HepG2 (cell line): Measurements from ENCODE around the gene DMRTB1. TPM values are rescaled to one million over a fixed set of nuclear protein-coding genes. Genes with fewer than 3 reads are reported as not detected.

ENCODE experiments used
- ATAC-seq: fragments of 200-7000 bp; cut with Tn5 transposase; 3 replicates; pipeline ENCODE4 v1.9.1; 2020; ENCODE audit warnings: mild to moderate bottlenecking, moderate library complexity
- BruUV-seq: library from RNA; stranded (reverse); fragments of 400-500 nt; replicated peaks from 2 replicates; lab custom pipeline; 2021; lab: Mats Ljungman, UMichigan
- CTCF ChIA-PET: fragments of 300-600 bp; formaldehyde crosslinking; extraction: SDS; loops from one replicate; lab custom pipeline; 2021; ENCODE audit warnings: low total read pairs, inconsistent platforms, low intra/inter-chr PET ratio; lab: Yijun Ruan, JAX
- POLR2A ChIA-PET: fragments of 350-600 bp; sonication (Branson Sonifier 250); formaldehyde crosslinking; loops from one replicate; lab custom pipeline; 2020; ENCODE audit warnings: antibody characterized with exemption, inconsistent platforms; lab: Yijun Ruan, JAX
- DNase-seq: peaks from one replicate; pipeline ENCODE4 v3.0.0-alpha.2; 2015; ENCODE audit warnings: low spot score
- FAIRE-seq: peaks from 3 replicates; lab custom pipeline; 2011; peaks lifted over from hg19 to GRCh38; lab: Jason Lieb, UNC
- H2AFZ ChIP-seq: one replicate; pipeline ENCODE4 v1.6.1; 2011; ENCODE audit warnings: low read length, inconsistent platforms
- H3K27ac ChIP-seq: fragments of 300-600 bp; 3 replicates; pipeline ENCODE4 v1.8.0; 2011; ENCODE audit warnings: mixed run types, mild to moderate bottlenecking, mixed read lengths, low read length, inconsistent platforms; ENCODE audit not compliant: insufficient read depth; ENCODE audit errors: extremely low read length
- H3K27me3 ChIP-seq, 2 experiments: fragments of 200-600 bp in 1 of 2; 2 replicates in 1 of 2; 3 replicates in 1 of 2; pipeline versions ENCODE4 v1.6.0 to v1.8.0; 2011; ENCODE audit warnings: low read length in 2 of 2, mild to moderate bottlenecking in 2 of 2, moderate library complexity in 2 of 2, inconsistent platforms in 1 of 2; ENCODE audit not compliant: insufficient read depth in 2 of 2, control insufficient read depth in 1 of 2
- H3K36me3 ChIP-seq, 2 experiments: fragments of 200-600 bp in 1 of 2; replicated peaks in 1 of 2; 2 replicates in 1 of 2; 3 replicates in 1 of 2; pipeline versions ENCODE4 v1.5.1 to v1.8.0; 2011; ENCODE audit warnings: low read length in 2 of 2, inconsistent platforms in 1 of 2; ENCODE audit not compliant: insufficient read depth in 2 of 2, control insufficient read depth in 1 of 2
- H3K4me1 ChIP-seq: 2 replicates; pipeline ENCODE4 v1.5.1; 2012; ENCODE audit warnings: low read length, inconsistent platforms; ENCODE audit not compliant: insufficient read depth
- H3K4me2 ChIP-seq: 2 replicates; pipeline ENCODE4 v1.6.0; 2011; ENCODE audit warnings: low read depth, low read length, inconsistent platforms
- H3K4me3 ChIP-seq, 3 experiments: fragments of 200-600 bp in 1 of 3; sonication (generic), shearing (Covaris generic) in 1 of 3; replicated peaks in 1 of 3; 2 replicates each; pipeline ENCODE4 v1.5.1; 2011 to 2016; ENCODE audit warnings: low read length in 3 of 3, inconsistent platforms in 2 of 3, low read depth in 2 of 3, mild to moderate bottlenecking in 2 of 3, control low read depth in 1 of 3, mixed read lengths in 1 of 3; ENCODE audit not compliant: insufficient read depth in 1 of 3
- H3K79me2 ChIP-seq: one replicate; pipeline ENCODE4 v1.6.1; 2011; ENCODE audit warnings: low read length, inconsistent platforms; ENCODE audit not compliant: insufficient read depth
- H3K9ac ChIP-seq: 2 replicates; pipeline ENCODE4 v1.6.0; 2011; ENCODE audit warnings: mild to moderate bottlenecking, low read depth, low read length, inconsistent platforms; ENCODE audit not compliant: insufficient read depth
- H3K9me3 ChIP-seq: 2 replicates; pipeline ENCODE4 v1.5.1; 2012; ENCODE audit warnings: mild to moderate bottlenecking, low read length
- H4K20me1 ChIP-seq: 2 replicates; pipeline ENCODE4 v1.6.0; 2011; ENCODE audit warnings: inconsistent platforms, mild to moderate bottlenecking, low read length, moderate library complexity; ENCODE audit not compliant: insufficient read depth
- BCL3 ChIP-seq: sonication (generic); formaldehyde crosslinking; IDR thresholded peaks from 2 replicates; pipeline ENCODE4 v1.5.1; 2020; ENCODE audit warnings: mild to moderate bottlenecking, missing genetic modification reagents, moderate library complexity
- EHMT2 ChIP-seq: fragments of 200-600 bp; sonication (generic); IDR thresholded peaks from 2 replicates; pipeline ENCODE4 v1.7.0; 2017; ENCODE audit warnings: antibody characterized with exemption, low read depth, low read length, borderline replicate concordance
- GATAD2A ChIP-seq: IDR thresholded peaks from 2 replicates; pipeline ENCODE4 v1.6.1; 2016
- GZF1 ChIP-seq: sonication (generic); formaldehyde crosslinking; IDR thresholded peaks from 2 replicates; pipeline ENCODE4 v1.5.1; 2020; ENCODE audit warnings: mild to moderate bottlenecking, missing genetic modification reagents
- HMGA1 ChIP-seq: sonication (generic); formaldehyde crosslinking; conservative IDR thresholded peaks from 2 replicates; pipeline ENCODE4 v1.4.0; 2020; ENCODE audit warnings: missing genetic modification reagents
- IKZF4 ChIP-seq: sonication (generic); formaldehyde crosslinking; IDR thresholded peaks from 2 replicates; pipeline ENCODE4 v1.5.1; 2020; ENCODE audit warnings: borderline replicate concordance, mild to moderate bottlenecking, low read depth, missing genetic modification reagents; ENCODE audit errors: not compliant biosample characterization
- JDP2 ChIP-seq: sonication (generic); formaldehyde crosslinking; IDR thresholded peaks from 2 replicates; pipeline ENCODE4 v1.8.1; 2022; ENCODE audit warnings: missing genetic modification reagents, borderline replicate concordance
- KAT8 ChIP-seq: IDR thresholded peaks from 2 replicates; pipeline ENCODE4 v1.6.1; 2016; ENCODE audit warnings: missing genetic modification reagents, missing compliant biosample characterization
- KDM5B ChIP-seq: sonication (generic); formaldehyde crosslinking; IDR thresholded peaks from 2 replicates; pipeline ENCODE4 v1.4.0; 2020; ENCODE audit warnings: missing genetic modification reagents, mild to moderate bottlenecking, borderline replicate concordance
- KLF15 ChIP-seq: sonication (generic); formaldehyde crosslinking; IDR thresholded peaks from 2 replicates; pipeline ENCODE4 v1.8.1; 2023; ENCODE audit warnings: borderline replicate concordance, mild to moderate bottlenecking, inconsistent platforms, missing genetic modification reagents, mixed read lengths
- RNF219 ChIP-seq: sonication (generic); formaldehyde crosslinking; IDR thresholded peaks from 2 replicates; pipeline ENCODE4 v1.5.0; 2020; ENCODE audit warnings: mild to moderate bottlenecking, missing genetic modification reagents
- SMYD3 ChIP-seq: sonication (generic); formaldehyde crosslinking; IDR thresholded peaks from 2 replicates; pipeline ENCODE4 v1.8.1; 2023; ENCODE audit warnings: mild to moderate bottlenecking, missing genetic modification reagents
- TRIM24 ChIP-seq: sonication (generic); formaldehyde crosslinking; IDR thresholded peaks from 2 replicates; pipeline ENCODE4 v1.8.0; 2022; ENCODE audit warnings: mild to moderate bottlenecking, missing genetic modification reagents
- ZFP37 ChIP-seq: sonication (generic); formaldehyde crosslinking; IDR thresholded peaks from 2 replicates; pipeline ENCODE4 v1.4.0; 2020; ENCODE audit warnings: missing genetic modification reagents, borderline replicate concordance
- ZNF367 ChIP-seq: sonication (generic); formaldehyde crosslinking; IDR thresholded peaks from 2 replicates; pipeline ENCODE4 v1.4.0; 2020; ENCODE audit warnings: missing genetic modification reagents, borderline replicate concordance
- ZNF850 ChIP-seq: sonication (generic); formaldehyde crosslinking; conservative IDR thresholded peaks from 2 replicates; pipeline ENCODE4 v1.9.0; 2021; ENCODE audit warnings: mild to moderate bottlenecking, missing genetic modification reagents
- WGBS: methylation state at CpG from one replicate; pipeline ENCODE4 v1.1.6; 2017; ENCODE audit warnings: low lambda C conversion rate; 5-methylcytosine and 5-hydroxymethylcytosine counted together
- in situ Hi-C: cut with HindIII; loops from 2 replicates; pipeline ENCODE4 v1.10.0; 2017; ENCODE audit warnings: low pct_unique_long_range_greater_than_20kb; ENCODE audit not compliant: extremely low pct_ligation_motif_present
- intact Hi-C: fragments of 100-400 bp; cut with micrococcal nuclease; formaldehyde crosslinking; loops from one replicate; pipeline ENCODE4 v1.10.0; 2022; ENCODE audit not compliant: unreplicated experiment
- polyA plus RNA-seq, 8 experiments: library from polyadenylated mRNA; depleted of rRNA in 3 of 8; stranded (reverse) in 7 of 8; unstranded in 1 of 8; fragments of >200 nt; fragmentation: Illumina TruSeq in 4 of 8; extraction: Trizol in 4 of 8; gene quantifications; 2 replicates each; pipeline versions ENCODE4 v1.2.1 to v1.2.3, GENCODE V29; 2011 to 2016; ENCODE audit warnings: low read depth in 4 of 8, missing spikeins in 1 of 8, mixed read lengths in 1 of 8; ENCODE audit not compliant: insufficient read depth in 1 of 8
- total RNA-seq, 5 experiments: library from RNA; depleted of rRNA; stranded (reverse); fragments of >200 nt; fragmentation: Illumina TruSeq; extraction: Trizol; gene quantifications; 2 replicates each; pipeline ENCODE4 v1.2.3, GENCODE V29; 2016; ENCODE audit warnings: low read depth in 1 of 5

Gene DMRTB1
- total and polyA plus RNA-seq, 2 of the 13 experiments (the other 11 are each of a cell fraction or from before 2014, with no cell fraction given), result not detected

GRCh38 chr1:53481456-53481855, 22.3 kb downstream of the DMRTB1 start:
- Histone ChIP-seq H3K36me3 (no peaks in the 10 kb centered on the region), H4K20me1 (no peaks in the 10 kb centered on the region), H3K4me3 (no peak overlapping the region), H3K9ac (no peak overlapping the region), H3K79me2 (no peaks in the 10 kb centered on the region), H3K27ac (no peak overlapping the region), H2AFZ (no peak overlapping the region), H3K9me3 (no peaks in the 10 kb centered on the region), H3K4me1 (no peaks in the 10 kb centered on the region), H3K4me2 (no peak overlapping the region), H3K27me3 (peaks cover 1 to 62% of the 10 kb centered on the region in 2 experiments; a peak in 4 of 5 replicates)
- intact Hi-C loops, result no loop called here
- POLR2A ChIA-PET, result no interaction called here
- CTCF ChIA-PET, result no interaction called here
- in situ Hi-C loops, result no loop called here
- FAIRE-seq (no peak), ATAC-seq (no peak), DNase-seq (no peak)
- WGBS, result 22% methylated on average over 6 of the region's 7 CpGs
- BruUV-seq, result no TSS peak
- TF ChIP-seq JDP2, result no peak
- no peak for TF ChIP-seq GATAD2A
- TF ChIP-seq EHMT2, result no peak
- no peak for TF ChIP-seq IKZF4
- no peak for TF ChIP-seq KDM5B (CRISPR knock-in tag)
- TF ChIP-seq HMGA1 (CRISPR knock-in tag), result no peak

GRCh38 chr1:53482441-53483153, 23.4 kb downstream of the DMRTB1 start:
- POLR2A ChIA-PET, result no interaction called here
- Histone ChIP-seq H3K27me3 (peaks cover 1 to 57% of the 10 kb centered on the region in 2 experiments; a peak in 4 of 5 replicates), H3K4me3 (no peak overlapping the region), H3K4me1 (no peaks in the 10 kb centered on the region), H3K9me3 (no peaks in the 10 kb centered on the region), H3K4me2 (no peak overlapping the region), H3K79me2 (no peaks in the 10 kb centered on the region), H4K20me1 (no peaks in the 10 kb centered on the region), H3K27ac (no peak overlapping the region), H2AFZ (no peak overlapping the region), H3K36me3 (no peaks in the 10 kb centered on the region), H3K9ac (no peak overlapping the region)
- 3% methylated on average over 8 of the region's 14 CpGs for WGBS
- in situ Hi-C loops (no loop called here), intact Hi-C loops (no loop called here)
- no peak for FAIRE-seq
- no peak for DNase-seq
- no peak for ATAC-seq
- CTCF ChIA-PET, result no interaction called here
- BruUV-seq, result no TSS peak
- TF ChIP-seq KLF15 (CRISPR knock-in tag) (no peak), BCL3 (CRISPR knock-in tag) (no peak), GZF1 (no peak), SMYD3 (CRISPR knock-in tag) (no peak), KAT8 (no peak), TRIM24 (CRISPR knock-in tag) (no peak), RNF219 (CRISPR knock-in tag) (no peak), ZFP37 (CRISPR knock-in tag) (no peak), ZNF850 (CRISPR knock-in tag) (no peak), ZNF367 (CRISPR knock-in tag) (no peak)
